Chondrocyte (in vitro differentiated cells): ENCODE results near the gene PRRT4. TPM values are rescaled to one million over a fixed set of nuclear protein-coding genes. Genes with fewer than 3 reads are reported as not detected.

Source experiments
- DNase-seq: peaks from one replicate; pipeline ENCODE4 v3.0.0; 2021; ENCODE audit warnings: mixed read lengths, low spot score
- H3K27ac Mint-ChIP-seq: one replicate; pipeline ENCODE4 v1.8.0; 2021; ENCODE audit warnings: mild to moderate bottlenecking, moderate library complexity, mixed read lengths; ENCODE audit not compliant: unreplicated experiment
- H3K27me3 Mint-ChIP-seq: 2 replicates; pipeline ENCODE4 v1.8.0; 2021; ENCODE audit warnings: low read depth, mixed read lengths
- H3K36me3 Mint-ChIP-seq: 2 replicates; pipeline ENCODE4 v1.8.0; 2021; ENCODE audit warnings: low read depth, mixed read lengths
- H3K4me1 Mint-ChIP-seq: 2 replicates; pipeline ENCODE4 v1.8.0; 2021; ENCODE audit warnings: low read depth, mild to moderate bottlenecking, mixed read lengths
- H3K4me3 Mint-ChIP-seq: one replicate; pipeline ENCODE4 v1.8.0; 2021; ENCODE audit warnings: mild to moderate bottlenecking, moderate library complexity, mixed read lengths; ENCODE audit not compliant: unreplicated experiment
- H3K9me3 Mint-ChIP-seq: 2 replicates; pipeline ENCODE4 v1.8.0; 2021; ENCODE audit warnings: low read depth, mixed read lengths
- total RNA-seq: library from RNA; stranded (reverse); gene quantifications from 3 replicates; pipeline ENCODE4 v1.2.1, GENCODE V29; 2021
- TF ChIP-seq, protein P1 (sequence below): fragments of 200-600 bp; sonication (generic); IDR thresholded peaks from 2 replicates; pipeline ENCODE4 v1.5.0; 2021; ENCODE audit warnings: antibody characterized with exemption, mild to moderate bottlenecking, moderate library complexity

PRRT4 gene
- total RNA-seq, 1 donor from 2014 or later: 0.42 TPM

- H3K4me3 Mint-ChIP-seq: no peak overlapping the region
- DNase-seq: no peak
- TF ChIP-seq, protein P1, sequence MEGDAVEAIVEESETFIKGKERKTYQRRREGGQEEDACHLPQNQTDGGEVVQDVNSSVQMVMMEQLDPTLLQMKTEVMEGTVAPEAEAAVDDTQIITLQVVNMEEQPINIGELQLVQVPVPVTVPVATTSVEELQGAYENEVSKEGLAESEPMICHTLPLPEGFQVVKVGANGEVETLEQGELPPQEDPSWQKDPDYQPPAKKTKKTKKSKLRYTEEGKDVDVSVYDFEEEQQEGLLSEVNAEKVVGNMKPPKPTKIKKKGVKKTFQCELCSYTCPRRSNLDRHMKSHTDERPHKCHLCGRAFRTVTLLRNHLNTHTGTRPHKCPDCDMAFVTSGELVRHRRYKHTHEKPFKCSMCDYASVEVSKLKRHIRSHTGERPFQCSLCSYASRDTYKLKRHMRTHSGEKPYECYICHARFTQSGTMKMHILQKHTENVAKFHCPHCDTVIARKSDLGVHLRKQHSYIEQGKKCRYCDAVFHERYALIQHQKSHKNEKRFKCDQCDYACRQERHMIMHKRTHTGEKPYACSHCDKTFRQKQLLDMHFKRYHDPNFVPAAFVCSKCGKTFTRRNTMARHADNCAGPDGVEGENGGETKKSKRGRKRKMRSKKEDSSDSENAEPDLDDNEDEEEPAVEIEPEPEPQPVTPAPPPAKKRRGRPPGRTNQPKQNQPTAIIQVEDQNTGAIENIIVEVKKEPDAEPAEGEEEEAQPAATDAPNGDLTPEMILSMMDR: no peak
- H3K27me3 Mint-ChIP-seq: no peaks in the 10 kb centered on the region
- H3K36me3 Mint-ChIP-seq: peaks cover 45% of the 10 kb centered on the region
- H3K9me3 Mint-ChIP-seq: no peaks in the 10 kb centered on the region
- no peak overlapping the region for H3K27ac Mint-ChIP-seq
- no peaks in the 10 kb centered on the region for H3K4me1 Mint-ChIP-seq
Measured at GRCh38 chr7:128307061-128307460, 54.4 kb downstream of the PRRT4 start.

DNA sequence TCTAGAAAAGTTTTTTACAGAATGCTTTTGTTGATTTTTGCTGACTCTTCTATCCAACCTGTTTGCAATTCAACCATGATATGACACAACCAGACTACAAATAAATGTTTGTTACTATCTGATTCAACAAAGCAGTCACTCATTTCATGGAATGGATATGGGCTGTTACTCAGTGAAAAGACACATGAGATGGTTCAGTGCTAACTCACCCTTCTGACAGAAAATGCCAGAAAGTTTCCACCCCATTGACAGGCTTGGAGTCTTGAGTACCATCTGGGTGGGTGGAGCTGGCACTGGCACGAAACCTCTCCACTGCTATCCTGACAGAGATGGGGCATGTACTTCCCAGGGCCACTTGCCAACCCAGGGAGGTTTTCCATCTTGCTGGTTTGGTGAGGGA is 57.3 kb downstream of the PRRT4 start:
- Mint-ChIP-seq H3K4me1 (no peaks in the 10 kb centered on the region), H3K9me3 (no peaks in the 10 kb centered on the region), H3K4me3 (no peak overlapping the region), H3K27ac (no peak overlapping the region), H3K27me3 (no peaks in the 10 kb centered on the region), H3K36me3 (peaks cover 36% of the 10 kb centered on the region)
- DNase-seq: no peak
- TF ChIP-seq, protein P1: no peak

- Mint-ChIP-seq H3K27ac (no peak overlapping the region), H3K36me3 (peaks cover 33% of the 10 kb centered on the region), H3K4me3 (no peak overlapping the region), H3K9me3 (no peaks in the 10 kb centered on the region), H3K27me3 (no peaks in the 10 kb centered on the region), H3K4me1 (peaks cover 4% of the 10 kb centered on the region)
- no peak for DNase-seq
- TF ChIP-seq, protein P1: no peak
Measured at GRCh38 chr7:128303643-128304042, 57.8 kb downstream of the PRRT4 start.

DNA sequence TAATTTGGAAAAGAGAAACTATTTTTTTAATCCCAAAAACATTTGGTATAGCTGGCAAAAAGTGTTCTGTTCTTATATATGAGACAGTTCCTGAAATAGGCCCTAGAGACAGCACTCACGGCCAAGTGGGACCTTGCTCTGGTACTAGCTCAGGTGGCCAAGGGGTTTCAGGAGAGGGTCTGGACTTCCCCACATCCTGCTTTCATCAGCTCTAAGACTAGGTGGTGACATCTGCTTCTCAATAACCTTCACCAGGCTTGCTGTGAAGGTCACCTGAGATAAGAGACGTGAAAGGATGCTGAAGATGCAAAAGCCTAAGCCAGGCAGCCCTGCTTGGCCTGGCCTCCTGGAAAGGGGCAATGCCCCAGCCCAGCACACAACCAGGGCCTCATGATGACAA is 58.4 kb downstream of the PRRT4 start:
- Mint-ChIP-seq H3K27me3 (no peaks in the 10 kb centered on the region), H3K9me3 (no peaks in the 10 kb centered on the region), H3K36me3 (peaks cover 30% of the 10 kb centered on the region), H3K4me1 (peaks cover 4% of the 10 kb centered on the region), H3K4me3 (no peak overlapping the region), H3K27ac (no peak overlapping the region)
- TF ChIP-seq, protein P1: no peak
- DNase-seq: no peak

DNA sequence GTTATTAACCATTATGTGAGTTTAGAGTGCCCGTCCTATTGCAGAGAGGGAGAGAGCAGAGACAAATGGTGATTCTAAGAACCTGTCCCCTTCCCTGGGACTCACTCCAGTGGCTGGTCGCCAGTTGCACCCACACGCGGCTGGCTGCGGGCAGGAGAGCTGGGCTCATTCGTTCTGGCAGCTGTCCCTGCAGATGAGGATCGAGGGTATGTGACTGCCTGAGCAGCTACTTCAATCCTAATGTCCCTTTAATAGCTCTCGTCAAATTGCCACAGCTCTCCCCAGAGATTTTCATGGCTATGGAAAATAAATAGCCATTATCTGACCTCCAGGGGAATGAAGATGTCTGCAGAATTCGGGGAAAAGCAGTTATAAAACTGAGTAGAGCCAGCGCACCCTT is 59.4 kb downstream of the PRRT4 start:
- Mint-ChIP-seq H3K4me1 (peaks cover 4% of the 10 kb centered on the region), H3K36me3 (peaks cover 26% of the 10 kb centered on the region), H3K9me3 (no peaks in the 10 kb centered on the region), H3K27ac (no peak overlapping the region), H3K27me3 (no peaks in the 10 kb centered on the region), H3K4me3 (no peak overlapping the region)
- DNase-seq: no peak
- TF ChIP-seq, protein P1: no peak

Other genes with a start within 250 kb of the PRRT4 start
- gene LEP, start 120.4 kb downstream of the PRRT4 start, total RNA-seq: not detected in 3 replicates
- 32.2 to 49.7 TPM (median 35.2 TPM) in 3 replicates for gene RBM28, start 17.8 kb downstream of the PRRT4 start, total RNA-seq
- gene IMPDH1, start 48.3 kb upstream of the PRRT4 start, total RNA-seq: 76.4 to 99.8 TPM (median 96.9 TPM) in 3 replicates
- 11.8 to 15.8 TPM (median 14.7 TPM) in 3 replicates for gene HILPDA, start 94.2 kb upstream of the PRRT4 start, total RNA-seq
- 26.3 to 35.4 TPM (median 26.3 TPM) in 3 replicates for gene METTL2B, start 115.1 kb upstream of the PRRT4 start, total RNA-seq